GM12878 (cell line): ENCODE data around the gene PLA2G2E. TPM values are rescaled to one million over a fixed set of nuclear protein-coding genes. Genes with fewer than 3 reads are reported as not detected.

Source experiments
- ATAC-seq: fragments of 200-7000 bp; cut with Tn5 transposase; 3 replicates; pipeline ENCODE4 v1.9.1; 2020; ENCODE audit warnings: mild to moderate bottlenecking, moderate library complexity
- BruUV-seq: library from RNA; stranded (reverse); fragments of 400-500 nt; replicated peaks from 2 replicates; lab custom pipeline; 2021; lab: Mats Ljungman, UMichigan
- CTCF ChIA-PET: fragments of 300-600 bp; sonication (Branson Sonifier 250); formaldehyde crosslinking; extraction: SDS; loops from one replicate; lab custom pipeline; 2021; ENCODE audit warnings: inconsistent platforms; lab: Yijun Ruan, JAX
- POLR2A ChIA-PET: fragments of 350-600 bp; formaldehyde crosslinking; extraction: SDS; loops from one replicate; lab custom pipeline; 2021; ENCODE audit warnings: inconsistent platforms; lab: Charles Lee
- RAD21 ChIA-PET: fragments of 300-600 bp; sonication (Branson Sonifier 250); formaldehyde crosslinking; loops from one replicate; lab custom pipeline; 2023; ENCODE audit warnings: antibody characterized with exemption; ENCODE audit not compliant: unreplicated experiment; lab: Charles Lee
- SMC1A ChIA-PET: fragments of 300-600 bp; sonication (Branson Sonifier 250); formaldehyde crosslinking; loops from one replicate; lab custom pipeline; 2023; ENCODE audit not compliant: unreplicated experiment, uncharacterized antibody; lab: Charles Lee
- DNase-seq: peaks from one replicate; pipeline ENCODE4 v3.0.0-alpha.2; 2011; ENCODE audit warnings: low read depth, low spot score
- FAIRE-seq: peaks from 3 replicates; lab custom pipeline; 2011; peaks lifted over from hg19 to GRCh38; lab: Jason Lieb, UNC
- H2AFZ ChIP-seq: 2 replicates; pipeline ENCODE4 v1.6.0; 2011; ENCODE audit warnings: low read depth, low read length, control low read depth; ENCODE audit not compliant: control insufficient read depth
- H3K27ac ChIP-seq: 2 replicates; pipeline ENCODE4 v1.5.1; 2011; ENCODE audit warnings: control low read depth; ENCODE audit not compliant: control insufficient read depth, insufficient read depth
- H3K27me3 ChIP-seq, 2 experiments: replicated peaks in 1 of 2; 2 replicates each; pipeline versions ENCODE4 v1.6.0 to v1.6.1; 2011; ENCODE audit warnings: low read length in 1 of 2; ENCODE audit not compliant: control insufficient read depth in 2 of 2, insufficient read depth in 2 of 2
- H3K36me3 ChIP-seq, 2 experiments: 2 replicates each; pipeline ENCODE4 v1.5.1; 2011; ENCODE audit warnings: low read length in 1 of 2; ENCODE audit not compliant: control insufficient read depth in 2 of 2, insufficient read depth in 2 of 2
- H3K4me1 ChIP-seq: 2 replicates; pipeline ENCODE4 v1.6.1; 2011; ENCODE audit warnings: mild to moderate bottlenecking, low read length, moderate library complexity, mixed read lengths; ENCODE audit not compliant: control insufficient read depth, insufficient read depth
- H3K4me2 ChIP-seq: 2 replicates; pipeline ENCODE4 v1.6.0; 2011; ENCODE audit warnings: control low read depth; ENCODE audit not compliant: control insufficient read depth, insufficient read depth
- H3K4me3 ChIP-seq: fragments of 200-600 bp; sonication (generic); 2 replicates; pipeline ENCODE4 v1.5.1; 2016
- H3K79me2 ChIP-seq: 2 replicates; pipeline ENCODE4 v1.6.0; 2011; ENCODE audit warnings: low read length; ENCODE audit not compliant: control insufficient read depth, insufficient read depth
- H3K9ac ChIP-seq: 2 replicates; pipeline ENCODE4 v1.8.0; 2011; ENCODE audit warnings: low read length, control low read depth, mixed read lengths; ENCODE audit not compliant: control insufficient read depth, insufficient read depth
- H3K9me3 ChIP-seq: replicated peaks from 3 replicates; pipeline ENCODE4 v1.5.1; 2011; ENCODE audit warnings: mild to moderate bottlenecking, low read length; ENCODE audit not compliant: control insufficient read depth, insufficient read depth
- H4K20me1 ChIP-seq: 2 replicates; pipeline ENCODE4 v1.6.0; 2011; ENCODE audit not compliant: control insufficient read depth, insufficient read depth
- ATF7 ChIP-seq: fragments of 450-650 bp; IDR thresholded peaks from 2 replicates; pipeline ENCODE4 v1.6.1; 2016; ENCODE audit warnings: low read depth, mild to moderate bottlenecking
- BHLHE40 ChIP-seq, 2 experiments: fragments of 450-650 bp in 1 of 2; IDR thresholded peaks; 2 replicates each; pipeline ENCODE4 v1.6.1; 2011 to 2017; ENCODE audit warnings: low read depth in 2 of 2, borderline replicate concordance in 1 of 2, improper control_type of control experiment in 1 of 2, low read length in 1 of 2, mild to moderate bottlenecking in 1 of 2
- HCFC1 ChIP-seq: fragments of 150-350 bp; IDR thresholded peaks from 2 replicates; pipeline ENCODE4 v1.6.1; 2014; ENCODE audit warnings: low read length
- POLR2AphosphoS5 ChIP-seq: IDR thresholded peaks from 2 replicates; pipeline ENCODE4 v1.6.1; 2011; ENCODE audit warnings: mild to moderate bottlenecking, low read length, inconsistent platforms
- TCF3 ChIP-seq: IDR thresholded peaks from 2 replicates; pipeline ENCODE4 v1.6.1; 2012; ENCODE audit warnings: low read depth, mild to moderate bottlenecking, low read length, borderline replicate concordance; ENCODE audit not compliant: insufficient read depth
- ZBED1 ChIP-seq: IDR thresholded peaks from 2 replicates; pipeline ENCODE4 v1.6.1; 2016; ENCODE audit warnings: borderline replicate concordance
- WGBS: methylation state at CpG from one replicate; pipeline ENCODE4 v1.1.6; 2016; ENCODE audit warnings: low lambda C conversion rate; ENCODE audit not compliant: insufficient replicate concordance, insufficient coverage; ENCODE audit errors: missing lambda C conversion rate; 5-methylcytosine and 5-hydroxymethylcytosine counted together
- in situ Hi-C: fragments of 300-500 bp; cut with MboI; formaldehyde crosslinking; loops from 9 replicates; pipeline ENCODE4 v1.14.3; 2018; ENCODE audit warnings: mixed read lengths
- intact Hi-C: fragments of 100-400 bp; cut with micrococcal nuclease; formaldehyde crosslinking; loops from one replicate; pipeline ENCODE4 v1.14.2; 2022; ENCODE audit not compliant: unreplicated experiment
- polyA plus RNA-seq, 11 experiments: library from polyadenylated mRNA; depleted of rRNA in 4 of 11; unstranded in 6 of 11; stranded (reverse) in 5 of 11; fragments of >200 nt; fragmentation: Nextera tagmentation in 4 of 11; fragmentation: Illumina TruSeq in 1 of 11; extraction: Ambion mirVana in 4 of 11; extraction: Trizol in 1 of 11; gene quantifications; 1 replicate in 1 of 11; 2 replicates in 10 of 11; pipeline versions ENCODE4 v1.2.1 to v1.2.3, GENCODE V29; 2011 to 2016; ENCODE audit warnings: inconsistent platforms in 2 of 11, missing spikeins in 2 of 11, low read depth in 1 of 11
- total RNA-seq, 4 experiments: library from RNA; depleted of rRNA in 3 of 4; stranded (reverse); fragments of >200 nt in 3 of 4; fragmentation: Illumina TruSeq in 1 of 4; extraction: Trizol in 1 of 4; gene quantifications; 2 replicates each; pipeline versions ENCODE4 v1.2.1 to v1.2.3, GENCODE V29; 2013 to 2021
- TF ChIP-seq, protein P1 (sequence below): fragments of 450-650 bp; IDR thresholded peaks from 2 replicates; pipeline ENCODE4 v1.6.1; 2016; ENCODE audit warnings: mild to moderate bottlenecking, moderate library complexity, borderline replicate concordance
- TF ChIP-seq, protein P2 (sequence below): fragments of 450-650 bp; conservative IDR thresholded peaks from 2 replicates; pipeline ENCODE4 v1.6.1; 2017; ENCODE audit warnings: mild to moderate bottlenecking, moderate library complexity
- TF ChIP-seq, protein P3 (sequence below): fragments of 450-650 bp; IDR thresholded peaks from 2 replicates; pipeline ENCODE4 v1.6.1; 2018; ENCODE audit warnings: borderline replicate concordance, mild to moderate bottlenecking; ENCODE audit not compliant: partially characterized antibody

PLA2G2E gene
- total and polyA plus RNA-seq, 10 of the 15 experiments (the other 5 are each of a cell fraction or from before 2014, with no cell fraction given), result not detected

DNA sequence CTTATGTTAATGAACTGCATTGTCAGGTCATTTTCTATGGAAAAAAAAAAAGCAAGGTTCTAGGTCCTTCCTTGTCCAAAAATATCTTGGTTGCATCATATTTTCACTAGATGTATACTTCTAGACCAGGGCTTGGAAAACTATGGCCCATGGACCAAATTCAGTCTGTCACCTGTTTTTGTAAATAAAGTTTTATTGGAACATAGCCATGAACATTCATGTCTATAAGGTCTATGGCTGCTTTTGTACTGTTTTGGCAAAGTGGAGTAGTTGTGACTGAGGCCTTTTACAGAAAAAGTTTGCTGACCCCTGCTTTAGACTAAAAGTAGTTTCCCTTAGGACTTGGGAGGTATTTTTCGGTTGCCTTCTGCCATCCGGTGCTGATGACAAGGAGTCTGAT is 19.2 kb upstream of the PLA2G2E start:
- FAIRE-seq (no peak), DNase-seq (no peak)
- Histone ChIP-seq H3K79me2 (no peaks in the 10 kb centered on the region), H4K20me1 (no peaks in the 10 kb centered on the region), H3K27me3 (no peaks in the 10 kb centered on the region), H2AFZ (no peak overlapping the region), H3K4me1 (no peaks in the 10 kb centered on the region), H3K4me3 (no peak overlapping the region)
- POLR2A ChIA-PET, result no interaction called here
- no TSS peak for BruUV-seq
- 67% methylated on average over 2 of the region's 2 CpGs for WGBS
- SMC1A ChIA-PET, result no interaction called here
- intact Hi-C loops, result no loop called here
- TF ChIP-seq, protein P1, sequence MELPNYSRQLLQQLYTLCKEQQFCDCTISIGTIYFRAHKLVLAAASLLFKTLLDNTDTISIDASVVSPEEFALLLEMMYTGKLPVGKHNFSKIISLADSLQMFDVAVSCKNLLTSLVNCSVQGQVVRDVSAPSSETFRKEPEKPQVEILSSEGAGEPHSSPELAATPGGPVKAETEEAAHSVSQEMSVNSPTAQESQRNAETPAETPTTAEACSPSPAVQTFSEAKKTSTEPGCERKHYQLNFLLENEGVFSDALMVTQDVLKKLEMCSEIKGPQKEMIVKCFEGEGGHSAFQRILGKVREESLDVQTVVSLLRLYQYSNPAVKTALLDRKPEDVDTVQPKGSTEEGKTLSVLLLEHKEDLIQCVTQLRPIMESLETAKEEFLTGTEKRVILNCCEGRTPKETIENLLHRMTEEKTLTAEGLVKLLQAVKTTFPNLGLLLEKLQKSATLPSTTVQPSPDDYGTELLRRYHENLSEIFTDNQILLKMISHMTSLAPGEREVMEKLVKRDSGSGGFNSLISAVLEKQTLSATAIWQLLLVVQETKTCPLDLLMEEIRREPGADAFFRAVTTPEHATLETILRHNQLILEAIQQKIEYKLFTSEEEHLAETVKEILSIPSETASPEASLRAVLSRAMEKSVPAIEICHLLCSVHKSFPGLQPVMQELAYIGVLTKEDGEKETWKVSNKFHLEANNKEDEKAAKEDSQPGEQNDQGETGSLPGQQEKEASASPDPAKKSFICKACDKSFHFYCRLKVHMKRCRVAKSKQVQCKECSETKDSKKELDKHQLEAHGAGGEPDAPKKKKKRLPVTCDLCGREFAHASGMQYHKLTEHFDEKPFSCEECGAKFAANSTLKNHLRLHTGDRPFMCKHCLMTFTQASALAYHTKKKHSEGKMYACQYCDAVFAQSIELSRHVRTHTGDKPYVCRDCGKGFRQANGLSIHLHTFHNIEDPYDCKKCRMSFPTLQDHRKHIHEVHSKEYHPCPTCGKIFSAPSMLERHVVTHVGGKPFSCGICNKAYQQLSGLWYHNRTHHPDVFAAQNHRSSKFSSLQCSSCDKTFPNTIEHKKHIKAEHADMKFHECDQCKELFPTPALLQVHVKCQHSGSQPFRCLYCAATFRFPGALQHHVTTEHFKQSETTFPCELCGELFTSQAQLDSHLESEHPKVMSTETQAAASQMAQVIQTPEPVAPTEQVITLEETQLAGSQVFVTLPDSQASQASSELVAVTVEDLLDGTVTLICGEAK, result peak; percentile 36; the same call in 1 of the 2 replicates
- no peak for TF ChIP-seq POLR2AphosphoS5
- TF ChIP-seq, all 136 proteins: peak for 1
- Histone ChIP-seq H3K36me3 (no peaks in the 10 kb centered on the region), H3K9me3 (no peaks in the 10 kb centered on the region), H3K27ac (no peak overlapping the region), H3K4me2 (no peak overlapping the region), H3K9ac (no peak overlapping the region)
- ATAC-seq, result no peak
- ChIA-PET RAD21 (no interaction called here), CTCF (no interaction called here)
- in situ Hi-C loops, result no loop called here

DNA sequence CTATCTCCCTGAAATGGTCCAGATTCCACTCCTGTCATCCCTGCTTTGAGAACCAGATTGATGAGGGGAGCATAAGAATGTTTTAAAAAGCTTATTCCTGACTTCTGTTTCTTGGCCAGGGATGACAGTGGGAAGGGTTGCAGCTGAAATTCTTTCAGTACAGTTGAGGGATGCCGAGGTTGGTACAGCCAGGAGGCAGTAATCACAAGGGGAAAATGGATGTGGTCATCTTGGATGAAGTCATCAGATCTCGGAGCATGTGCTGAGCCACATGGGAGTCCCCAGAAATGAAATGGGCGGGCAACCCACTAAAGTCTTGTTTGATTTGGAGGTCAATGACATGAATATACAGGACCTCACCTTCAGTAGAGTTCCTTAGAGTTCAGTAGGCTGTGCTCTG is 18.7 kb upstream of the PLA2G2E start:
- H3K9me3 ChIP-seq, result no peaks in the 10 kb centered on the region; the same call in 2 of the 3 replicates
- H4K20me1 ChIP-seq, result no peaks in the 10 kb centered on the region
- intact Hi-C loops, result no loop called here
- DNase-seq (no peak), FAIRE-seq (no peak), ATAC-seq (no peak)
- ChIA-PET RAD21 (no interaction called here), CTCF (no interaction called here), POLR2A (no interaction called here), SMC1A (no interaction called here)
- no TSS peak for BruUV-seq
- no peak overlapping the region for H3K4me3 ChIP-seq
- no peaks in the 10 kb centered on the region for H3K4me1 ChIP-seq
- H2AFZ ChIP-seq, result no peak overlapping the region
- H3K27me3 ChIP-seq, result no peaks in the 10 kb centered on the region
- H3K27ac ChIP-seq, result no peak overlapping the region
- 25% methylated on average over 3 of the region's 3 CpGs for WGBS
- H3K9ac ChIP-seq, result no peak overlapping the region
- no peaks in the 10 kb centered on the region for H3K79me2 ChIP-seq
- in situ Hi-C loops, result no loop called here
- no peak overlapping the region for H3K4me2 ChIP-seq
- H3K36me3 ChIP-seq, result no peaks in the 10 kb centered on the region
- TF ChIP-seq, protein P2, sequence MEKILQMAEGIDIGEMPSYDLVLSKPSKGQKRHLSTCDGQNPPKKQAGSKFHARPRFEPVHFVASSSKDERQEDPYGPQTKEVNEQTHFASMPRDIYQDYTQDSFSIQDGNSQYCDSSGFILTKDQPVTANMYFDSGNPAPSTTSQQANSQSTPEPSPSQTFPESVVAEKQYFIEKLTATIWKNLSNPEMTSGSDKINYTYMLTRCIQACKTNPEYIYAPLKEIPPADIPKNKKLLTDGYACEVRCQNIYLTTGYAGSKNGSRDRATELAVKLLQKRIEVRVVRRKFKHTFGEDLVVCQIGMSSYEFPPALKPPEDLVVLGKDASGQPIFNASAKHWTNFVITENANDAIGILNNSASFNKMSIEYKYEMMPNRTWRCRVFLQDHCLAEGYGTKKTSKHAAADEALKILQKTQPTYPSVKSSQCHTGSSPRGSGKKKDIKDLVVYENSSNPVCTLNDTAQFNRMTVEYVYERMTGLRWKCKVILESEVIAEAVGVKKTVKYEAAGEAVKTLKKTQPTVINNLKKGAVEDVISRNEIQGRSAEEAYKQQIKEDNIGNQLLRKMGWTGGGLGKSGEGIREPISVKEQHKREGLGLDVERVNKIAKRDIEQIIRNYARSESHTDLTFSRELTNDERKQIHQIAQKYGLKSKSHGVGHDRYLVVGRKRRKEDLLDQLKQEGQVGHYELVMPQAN, result no peak
- TF ChIP-seq, protein P3, sequence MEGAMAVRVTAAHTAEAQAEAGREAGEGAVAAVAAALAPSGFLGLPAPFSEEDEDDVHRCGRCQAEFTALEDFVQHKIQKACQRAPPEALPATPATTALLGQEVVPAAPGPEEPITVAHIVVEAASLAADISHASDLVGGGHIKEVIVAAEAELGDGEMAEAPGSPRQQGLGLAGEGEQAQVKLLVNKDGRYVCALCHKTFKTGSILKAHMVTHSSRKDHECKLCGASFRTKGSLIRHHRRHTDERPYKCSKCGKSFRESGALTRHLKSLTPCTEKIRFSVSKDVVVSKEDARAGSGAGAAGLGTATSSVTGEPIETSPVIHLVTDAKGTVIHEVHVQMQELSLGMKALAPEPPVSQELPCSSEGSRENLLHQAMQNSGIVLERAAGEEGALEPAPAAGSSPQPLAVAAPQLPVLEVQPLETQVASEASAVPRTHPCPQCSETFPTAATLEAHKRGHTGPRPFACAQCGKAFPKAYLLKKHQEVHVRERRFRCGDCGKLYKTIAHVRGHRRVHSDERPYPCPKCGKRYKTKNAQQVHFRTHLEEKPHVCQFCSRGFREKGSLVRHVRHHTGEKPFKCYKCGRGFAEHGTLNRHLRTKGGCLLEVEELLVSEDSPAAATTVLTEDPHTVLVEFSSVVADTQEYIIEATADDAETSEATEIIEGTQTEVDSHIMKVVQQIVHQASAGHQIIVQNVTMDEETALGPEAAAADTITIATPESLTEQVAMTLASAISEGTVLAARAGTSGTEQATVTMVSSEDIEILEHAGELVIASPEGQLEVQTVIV, result no peak
- TF ChIP-seq BHLHE40 (IDR thresholded peaks at IDR 0.05; ENCODE audit: borderline replicate concordance in 1 of 2, low read depth in 2 of 2, low read length in 1 of 2) (no peak), ATF7 (no peak), HCFC1 (no peak), TCF3 (no peak), ZBED1 (no peak)
